Right cardiac atrium (tissue), 5 donors: ENCODE results near the gene FAM222A. TPM values are rescaled to one million over a fixed set of nuclear protein-coding genes. Genes with fewer than 3 reads are reported as not detected.

Experiments used
- ATAC-seq, 2 donors: fragments of 200-7000 bp; cut with Tn5 transposase; one replicate each; pipeline versions ENCODE4 v1.8.0 to v1.9.1; 2020; ENCODE audit warnings: moderate library complexity in 2 of 2, mild to moderate bottlenecking in 1 of 2
- DNase-seq, 3 donors: peaks; one replicate each; pipeline ENCODE4 v3.0.0-alpha.2; 2020
- H3K27ac ChIP-seq: one replicate; pipeline ENCODE4 v1.5.1; 2013; ENCODE audit warnings: mild to moderate bottlenecking, low read length, control low read depth, moderate library complexity
- H3K27me3 ChIP-seq: one replicate; pipeline ENCODE4 v1.6.1; 2013; ENCODE audit not compliant: control insufficient read depth, insufficient read depth
- H3K4me1 ChIP-seq: one replicate; pipeline ENCODE4 v1.6.1; 2013; ENCODE audit warnings: low read length; ENCODE audit not compliant: control insufficient read depth, insufficient read depth
- H3K4me3 ChIP-seq: one replicate; pipeline ENCODE4 v1.5.1; 2013; ENCODE audit warnings: low read length, control low read depth
- H3K9me3 ChIP-seq: one replicate; pipeline ENCODE4 v1.6.1; 2013; ENCODE audit warnings: low read length; ENCODE audit not compliant: control insufficient read depth
- WGBS: extraction: QIAGEN DNeasy Blood & Tissue Kit; methylation state at CpG from one replicate; pipeline ENCODE4 v1.1.7; 2013; 5-methylcytosine and 5-hydroxymethylcytosine counted together
- intact Hi-C, 4 donors: fragments of 100-400 bp; cut with DNase I; formaldehyde crosslinking; loops; one replicate each; pipeline versions ENCODE4 v1.11.0 to v1.14.0; 2022 to 2023
- polyA plus RNA-seq: library from polyadenylated mRNA; stranded (reverse); fragments of 200-250 nt; gene quantifications from one replicate; pipeline ENCODE4 v1.2.3, GENCODE V29; 2013
- total RNA-seq, 4 donors: library from RNA; stranded (reverse); fragmentation: NEBNext Ultra II Directional; extraction: Animal tissue kit (Norgen Biotek cat#: 25700); gene quantifications; one replicate each; pipeline ENCODE4 v1.2.1, GENCODE V29; 2021
- donor health status: healthy with polysubstance abuse.
- donor health status: DM: no; HTN: yes; CAD: no.
- donor health status: DM: no; HTN: no; CAD: no.
- donor health status: DM: no; HTN: yes; CAD: no; lungs with severe emphysema.
- donor health status: DM: yes; HTN: yes; CAD: no.

Gene FAM222A
- total and polyA plus RNA-seq, 5 donors: 9.3 to 16.4 (median 10.6) TPM

DNA sequence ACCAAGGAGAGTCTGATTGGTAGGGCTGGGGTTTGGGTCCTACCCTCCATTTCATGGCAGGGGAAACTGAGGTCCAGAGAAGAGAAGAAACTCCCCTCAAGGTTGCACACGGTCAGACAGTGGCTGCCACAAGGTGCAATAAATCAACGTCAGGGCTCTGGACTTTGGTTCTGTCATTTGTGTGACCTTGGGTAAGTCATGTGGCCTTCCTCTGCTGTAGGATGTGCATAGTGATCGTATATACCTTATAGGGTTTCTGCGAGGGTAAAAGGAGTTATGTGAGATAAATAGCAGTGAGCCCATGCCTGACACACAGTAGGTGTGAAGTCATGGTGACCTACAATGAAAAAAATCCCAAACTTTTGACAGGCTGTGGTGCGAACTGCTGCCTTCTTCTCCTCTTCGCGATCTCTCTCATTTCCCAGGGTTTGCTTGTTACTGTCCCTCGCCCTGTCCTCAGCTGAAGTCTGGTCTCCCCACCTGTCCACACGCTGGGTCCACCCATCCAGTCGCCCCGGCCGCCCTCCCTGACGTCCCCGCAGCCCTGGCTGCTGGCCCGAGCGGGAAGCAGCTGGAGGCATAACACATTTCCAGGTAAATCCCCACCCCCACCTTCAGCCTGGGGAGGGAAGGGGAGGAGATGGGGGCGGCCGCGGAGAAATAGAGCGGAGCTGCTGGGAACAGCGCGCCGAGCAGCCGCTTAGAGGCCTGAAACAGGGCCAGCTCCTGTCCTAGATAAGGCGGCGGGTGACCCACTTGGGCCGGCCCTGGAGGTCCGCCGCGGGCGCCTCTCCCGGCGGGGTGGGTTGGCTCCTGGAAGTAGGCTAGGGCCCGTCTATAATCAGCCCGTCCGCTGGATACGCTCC lies 1.8 kb upstream of the FAM222A start:
- Histone ChIP-seq H3K27ac (no peak overlapping the region), H3K9me3 (no peaks in the 10 kb centered on the region), H3K4me3 (no peak overlapping the region), H3K27me3 (no peaks in the 10 kb centered on the region), H3K4me1 (peaks cover 7% of the 10 kb centered on the region)
- DNase-seq: peak; percentile 49 to 81 (median 76)
- 11% methylated on average over 37 of the region's 37 CpGs for WGBS
- intact Hi-C loops: loop anchor here in 2 of 4 donors (10.0 kb wide), 2 partner anchors 63 to 107 kb away; no protein-coding TSS in a partner anchor
- ATAC-seq: peak in 1 of 2 donors; percentile 5

DNA sequence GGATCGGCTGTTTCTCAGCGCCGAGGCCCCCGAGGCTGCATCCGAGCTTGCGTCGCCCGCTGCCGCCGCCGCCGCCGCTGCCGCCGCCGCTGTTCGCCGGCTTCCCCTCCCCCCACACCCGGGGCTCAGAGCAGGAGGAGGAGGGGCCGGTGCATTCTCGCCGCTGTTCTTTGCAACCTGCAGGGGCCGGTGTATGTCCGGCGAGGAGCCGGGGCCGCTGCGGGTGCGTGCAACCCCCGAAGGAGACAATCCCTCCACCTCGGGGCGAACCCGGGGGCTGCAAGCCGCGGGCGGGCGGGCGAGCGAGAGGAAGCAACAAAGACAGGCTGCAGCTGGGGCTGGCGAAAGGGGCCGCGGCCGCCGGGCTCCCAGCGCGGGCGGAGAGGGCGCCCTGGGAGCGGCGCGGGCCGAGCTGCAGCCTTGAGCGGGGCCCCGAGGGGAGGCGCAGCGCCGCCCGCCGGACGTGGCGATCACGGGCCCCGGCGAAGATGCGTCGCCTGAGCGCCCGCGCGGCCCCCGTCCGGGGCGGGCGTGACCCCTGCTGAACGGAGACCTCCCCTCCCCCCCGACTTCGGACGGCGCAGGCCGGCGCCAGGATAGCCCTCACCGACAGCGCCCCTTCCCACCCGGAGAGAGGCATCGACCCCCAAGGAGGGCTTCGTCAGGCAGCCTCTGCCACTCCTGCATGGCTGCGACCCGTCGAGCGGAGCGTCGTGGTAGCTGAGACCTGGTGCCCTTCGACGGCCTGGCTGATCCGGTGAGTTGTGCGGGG lies 702 bp downstream of the FAM222A start:
- ATAC-seq (no peak), DNase-seq (peak; percentile 61 to 87 (median 86))
- intact Hi-C loops: loop anchor here in 2 of 4 donors (10.0 kb wide), 2 partner anchors 60 to 110 kb away; no protein-coding TSS in a partner anchor
- Histone ChIP-seq H3K9me3 (no peaks in the 10 kb centered on the region), H3K4me3 (peak overlapping the region; percentile 84), H3K27ac (peak overlapping the region; percentile 57), H3K27me3 (no peaks in the 10 kb centered on the region), H3K4me1 (peaks cover 10% of the 10 kb centered on the region)
- WGBS: 2% methylated on average over 96 of the region's 96 CpGs

GRCh38 chr12:109714913-109715244 lies 1.3 kb downstream of the FAM222A start:
- H3K27me3 ChIP-seq: no peaks in the 10 kb centered on the region
- intact Hi-C loops: loop anchor here in 2 of 4 donors (10.0 kb wide), 2 partner anchors 60 to 110 kb away; no protein-coding TSS in a partner anchor
- 32% methylated on average over 13 of the region's 13 CpGs for WGBS
- peaks cover 14% of the 10 kb centered on the region for H3K4me1 ChIP-seq
- peak overlapping the region; percentile 84 for H3K4me3 ChIP-seq
- peak overlapping the region; percentile 1 for H3K27ac ChIP-seq
- no peaks in the 10 kb centered on the region for H3K9me3 ChIP-seq
- ATAC-seq (no peak), DNase-seq (no peak)

DNA sequence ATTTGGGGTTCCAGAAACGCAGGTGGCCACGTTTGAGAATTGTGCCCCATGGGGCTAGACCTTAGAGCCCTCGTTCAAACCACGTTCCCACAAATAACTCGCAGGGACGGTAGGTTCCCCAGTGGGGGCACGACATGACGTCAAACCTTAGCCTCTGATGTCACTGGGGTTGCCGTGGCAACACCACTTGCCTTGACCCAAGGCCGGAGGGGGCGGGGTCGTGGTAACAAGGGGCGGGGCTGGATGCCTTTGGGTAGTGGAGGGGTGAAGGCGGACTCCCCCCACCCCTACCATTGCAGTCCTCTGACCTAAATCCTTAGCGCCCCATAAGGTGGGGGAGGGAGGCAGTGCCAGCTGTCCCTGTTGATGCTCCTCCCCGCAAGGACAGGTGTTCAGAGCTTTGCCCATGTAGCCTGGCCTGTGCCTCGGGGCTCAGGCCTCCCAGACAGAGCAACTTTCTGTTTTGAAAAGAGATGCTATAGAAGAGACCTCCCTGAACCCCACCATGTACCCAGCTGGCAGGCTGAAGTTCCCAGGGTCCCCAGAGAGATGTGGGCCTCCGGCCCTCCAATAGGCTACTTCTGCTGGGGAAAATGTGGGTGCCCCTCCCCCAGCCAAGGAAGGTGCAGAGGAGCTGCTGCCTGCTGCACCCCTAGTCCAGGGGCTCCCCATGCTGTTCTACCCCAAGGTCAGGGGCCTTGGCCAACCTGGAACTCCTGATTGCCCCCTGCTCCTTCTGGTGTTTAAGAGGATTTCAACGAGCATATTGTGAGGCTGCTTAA lies 1.9 kb downstream of the FAM222A start:
- H3K27ac ChIP-seq: peak overlapping the region; percentile 74
- 62% methylated on average over 19 of the region's 19 CpGs for WGBS
- H3K4me3 ChIP-seq: no peak overlapping the region
- intact Hi-C loops: loop anchor here in 2 of 4 donors (10.0 kb wide), 2 partner anchors 59 to 111 kb away; no protein-coding TSS in a partner anchor
- no peaks in the 10 kb centered on the region for H3K9me3 ChIP-seq
- ATAC-seq: no peak
- H3K27me3 ChIP-seq: no peaks in the 10 kb centered on the region
- DNase-seq: peak in 2 of 3 donors; percentile 76 to 78
- peaks cover 16% of the 10 kb centered on the region for H3K4me1 ChIP-seq

DNA sequence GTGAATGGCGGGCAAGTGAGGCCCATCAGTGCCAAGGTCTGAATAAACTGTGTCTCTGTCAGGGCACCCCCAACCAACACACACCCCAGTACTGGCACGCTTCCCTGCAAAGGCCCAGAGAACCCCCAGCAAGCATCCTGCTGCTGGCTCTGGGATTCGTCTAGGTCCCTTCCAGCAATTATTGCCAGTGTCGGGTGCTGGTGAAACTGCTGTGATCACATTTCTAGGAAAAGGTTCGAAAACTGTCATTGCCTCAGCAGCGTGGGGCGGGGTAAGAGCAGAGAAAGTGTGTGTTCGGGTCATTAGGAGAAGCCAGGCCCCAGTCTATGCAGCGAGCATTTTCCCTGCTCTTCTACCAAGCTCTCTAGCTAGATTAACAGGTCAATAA lies 2.5 kb downstream of the FAM222A start:
- DNase-seq: peak in 1 of 3 donors; percentile 47
- H3K4me3 ChIP-seq: no peak overlapping the region
- H3K27me3 ChIP-seq: no peaks in the 10 kb centered on the region
- ATAC-seq: no peak
- H3K27ac ChIP-seq: peak overlapping the region; percentile 74
- H3K9me3 ChIP-seq: no peaks in the 10 kb centered on the region
- intact Hi-C loops: loop anchor here in 2 of 4 donors (10.0 kb wide), 2 partner anchors 59 to 111 kb away; no protein-coding TSS in a partner anchor
- peaks cover 18% of the 10 kb centered on the region for H3K4me1 ChIP-seq
- WGBS: 57% methylated on average over 9 of the region's 9 CpGs

- no peak for ATAC-seq
- intact Hi-C loops: loop anchor here in 2 of 4 donors (10.0 kb wide), 2 partner anchors 58 to 112 kb away; no protein-coding TSS in a partner anchor
- no peak overlapping the region for H3K4me3 ChIP-seq
- peak overlapping the region; percentile 74 for H3K27ac ChIP-seq
- 63% methylated on average over 19 of the region's 19 CpGs for WGBS
- peaks cover 18% of the 10 kb centered on the region for H3K4me1 ChIP-seq
- H3K9me3 ChIP-seq: no peaks in the 10 kb centered on the region
- DNase-seq: peak; percentile 41 to 77 (median 73)
- no peaks in the 10 kb centered on the region for H3K27me3 ChIP-seq
These were observed 3.1 kb downstream of the FAM222A start for GRCh38 chr12:109716512-109717389.

- no peaks in the 10 kb centered on the region for H3K27me3 ChIP-seq
- no peak overlapping the region for H3K27ac ChIP-seq
- DNase-seq (no peak), ATAC-seq (no peak)
- H3K4me3 ChIP-seq: no peak overlapping the region
- peaks cover 16% of the 10 kb centered on the region for H3K4me1 ChIP-seq
- H3K9me3 ChIP-seq: no peaks in the 10 kb centered on the region
- 77% methylated on average over 18 of the region's 18 CpGs for WGBS
- intact Hi-C loops: loop anchor here in 2 of 4 donors (10.0 kb wide), 2 partner anchors 57 to 113 kb away; no protein-coding TSS in a partner anchor
These were observed 4.0 kb downstream of the FAM222A start for GRCh38 chr12:109717390-109718357.

DNA sequence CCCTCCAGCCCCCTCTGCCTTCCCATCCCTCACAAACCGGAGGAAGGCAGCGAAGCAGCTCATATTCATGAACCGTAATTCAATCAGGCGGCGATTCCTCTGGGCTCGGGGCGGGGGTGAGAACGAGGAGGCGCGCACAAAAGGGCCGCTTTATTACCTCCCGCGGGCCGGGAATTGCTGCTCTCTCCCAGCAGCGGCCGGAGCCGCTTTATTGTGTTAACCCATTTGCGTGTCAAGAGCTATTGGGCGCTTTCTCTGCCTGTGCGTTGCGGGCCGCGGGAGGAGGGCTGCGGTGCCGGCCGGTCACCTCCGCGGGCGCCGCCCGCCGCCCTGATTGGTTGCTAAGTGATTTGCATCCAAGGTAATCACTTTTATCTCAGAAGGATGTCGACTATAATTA lies 4.8 kb downstream of the FAM222A start:
- Histone ChIP-seq H3K4me3 (no peak overlapping the region), H3K9me3 (no peaks in the 10 kb centered on the region), H3K4me1 (peaks cover 16% of the 10 kb centered on the region), H3K27ac (no peak overlapping the region), H3K27me3 (no peaks in the 10 kb centered on the region)
- DNase-seq (no peak), ATAC-seq (no peak)
- intact Hi-C loops: loop anchor here in 2 of 4 donors (10.0 kb wide), 2 partner anchors 56 to 114 kb away; no protein-coding TSS in a partner anchor
- WGBS: 50% methylated on average over 33 of the region's 33 CpGs
